Upper lobe of left lung (tissue), 4 donors: ENCODE results near the gene PRKN.

Experiments
- CTCF ChIP-seq, 6 experiments: fragments of 450-650 bp in 4 of 6; fragments of 200-600 bp in 2 of 6; sonication (generic) in 2 of 6; IDR thresholded peaks; one replicate each; pipeline ENCODE4 v1.5.1; 2016 to 2019; ENCODE audit warnings: antibody characterized with exemption in 6 of 6
- EP300 ChIP-seq, 4 donors: sonication (generic); formaldehyde crosslinking; IDR thresholded peaks; one replicate each; pipeline ENCODE4 v1.5.1; 2017; ENCODE audit warnings: antibody characterized with exemption in 4 of 4, control low read depth in 2 of 4
- POLR2A ChIP-seq, 4 donors: fragments of 450-650 bp; IDR thresholded peaks; one replicate each; pipeline ENCODE4 v1.5.1; 2016 to 2017; ENCODE audit warnings: antibody characterized with exemption in 4 of 4, mild to moderate bottlenecking in 2 of 4
- POLR2AphosphoS5 ChIP-seq, 2 donors: sonication (generic); formaldehyde crosslinking; IDR thresholded peaks; one replicate each; pipeline ENCODE4 v1.5.1; 2017; ENCODE audit warnings: antibody characterized with exemption in 2 of 2

- TF ChIP-seq CTCF (IDR thresholded peaks at IDR 0.05) (no peak), POLR2AphosphoS5 (IDR thresholded peaks at IDR 0.05) (no peak), EP300 (IDR thresholded peaks at IDR 0.05) (no peak), POLR2A (IDR thresholded peaks at IDR 0.05) (no peak)
Observed at GRCh38 chr6:161683400-161683799, 1044.2 kb downstream of the PRKN start.
